Activated CD4-positive, alpha-beta T cell treated with anti-CD3 and anti-CD28 coated beads, Interleukin-10, Interleukin-2, amounts not matched to agents 100 ng/mL and 50 ng/mL, durations not matched to agents 16 hours and 8 hours (primary cell): ENCODE data around the gene MYH1.

Source experiments
- DNase-seq: peaks from one replicate; pipeline ENCODE4 v3.0.0-alpha.2; 2020

MYH1 gene

GRCh38 chr17:10477701-10478100 is 40.6 kb downstream of the MYH1 start:
- DNase-seq = no peak

- no peak for DNase-seq
Measured at GRCh38 chr17:10474536-10474935, 43.8 kb downstream of the MYH1 start.

- DNase-seq = no peak
Measured at GRCh38 chr17:10471858-10472257, 46.5 kb downstream of the MYH1 start.

- DNase-seq = no peak
Measured at GRCh38 chr17:10469459-10469858, 48.9 kb downstream of the MYH1 start, which contains the start of gene MYH4. Gene MYH4, minus strand, starts transcription at chr17:10469559. Its CDS starts 2,814 bp downstream, at chr17:10466745.

- no peak for DNase-seq
Measured at GRCh38 chr17:10463402-10463801, 54.9 kb downstream of the MYH1 start.

- no peak for DNase-seq
Measured at GRCh38 chr17:10460062-10460461, 58.3 kb downstream of the MYH1 start.

- DNase-seq = no peak
Measured at GRCh38 chr17:10458701-10459100, 59.6 kb downstream of the MYH1 start.

- DNase-seq = no peak
Measured at GRCh38 chr17:10457952-10458351, 60.4 kb downstream of the MYH1 start.

- no peak for DNase-seq
Measured at GRCh38 chr17:10447026-10447931, 71.1 kb downstream of the MYH1 start.
